ENCODE data around the gene GIMAP1. TPM values are rescaled to one million over a fixed set of nuclear protein-coding genes. Genes with fewer than 3 reads are reported as not detected.

Gene GIMAP1
- total RNA-seq, 2 donors from 2014 or later: 3.9 to 4.2 TPM

DNA sequence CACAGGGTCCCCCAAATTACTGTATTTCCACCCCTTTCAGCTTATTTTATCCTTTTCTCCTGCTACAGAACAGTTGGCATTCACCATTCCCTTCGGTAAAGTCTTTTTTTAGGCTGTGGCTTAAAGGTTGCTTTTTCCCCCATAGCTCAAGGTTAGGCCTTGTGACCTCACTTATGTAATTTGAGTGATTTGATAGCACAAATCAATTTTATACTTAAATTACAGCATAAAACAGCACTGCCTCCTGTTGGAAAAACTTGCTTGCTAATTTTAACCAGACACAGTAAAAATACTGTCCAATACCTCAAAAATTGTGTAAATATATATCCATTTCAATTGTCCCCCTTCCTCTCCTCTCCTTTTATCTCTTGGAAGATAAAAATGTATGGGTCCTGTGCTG is 7.1 kb downstream of the GIMAP1 start:
- WGBS: 87% methylated on average over 1 of the region's 1 CpG

DNA sequence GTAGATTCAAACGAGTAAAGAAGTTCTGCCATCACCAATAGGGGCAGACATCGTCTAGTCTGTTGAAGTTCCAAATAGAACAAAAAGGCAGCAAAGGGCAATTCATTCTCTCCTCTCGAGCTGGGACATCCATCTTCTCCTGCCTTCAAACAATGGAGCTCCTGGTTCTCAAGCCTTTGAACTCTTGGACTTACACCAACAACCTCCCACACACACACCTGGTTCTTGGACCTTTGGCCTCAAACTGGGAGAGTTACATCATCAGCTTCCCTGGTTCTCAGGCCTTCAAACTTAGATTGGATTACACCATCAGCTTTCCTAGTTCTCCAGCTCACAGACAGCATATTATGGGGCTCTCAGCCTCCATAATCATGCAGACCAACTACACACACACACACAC is 11.0 kb downstream of the GIMAP1 start:
- Histone ChIP-seq H3K36me3 (no peaks in the 10 kb centered on the region), H3K4me1 (replicated peaks) (no peaks in the 10 kb centered on the region), H3K4me3 (no peak overlapping the region), H3K27me3 (replicated peaks; ENCODE audit: insufficient read depth) (no peaks in the 10 kb centered on the region), H3K27ac (no peak overlapping the region), H3K9me3 (no peaks in the 10 kb centered on the region)
- DNase-seq (ENCODE audit: low spot score): no peak
- WGBS: 62% methylated on average over 3 of the region's 3 CpGs
- TF ChIP-seq POLR2AphosphoS5 (IDR thresholded peaks at IDR 0.05): no peak
- TF ChIP-seq, protein P1, sequence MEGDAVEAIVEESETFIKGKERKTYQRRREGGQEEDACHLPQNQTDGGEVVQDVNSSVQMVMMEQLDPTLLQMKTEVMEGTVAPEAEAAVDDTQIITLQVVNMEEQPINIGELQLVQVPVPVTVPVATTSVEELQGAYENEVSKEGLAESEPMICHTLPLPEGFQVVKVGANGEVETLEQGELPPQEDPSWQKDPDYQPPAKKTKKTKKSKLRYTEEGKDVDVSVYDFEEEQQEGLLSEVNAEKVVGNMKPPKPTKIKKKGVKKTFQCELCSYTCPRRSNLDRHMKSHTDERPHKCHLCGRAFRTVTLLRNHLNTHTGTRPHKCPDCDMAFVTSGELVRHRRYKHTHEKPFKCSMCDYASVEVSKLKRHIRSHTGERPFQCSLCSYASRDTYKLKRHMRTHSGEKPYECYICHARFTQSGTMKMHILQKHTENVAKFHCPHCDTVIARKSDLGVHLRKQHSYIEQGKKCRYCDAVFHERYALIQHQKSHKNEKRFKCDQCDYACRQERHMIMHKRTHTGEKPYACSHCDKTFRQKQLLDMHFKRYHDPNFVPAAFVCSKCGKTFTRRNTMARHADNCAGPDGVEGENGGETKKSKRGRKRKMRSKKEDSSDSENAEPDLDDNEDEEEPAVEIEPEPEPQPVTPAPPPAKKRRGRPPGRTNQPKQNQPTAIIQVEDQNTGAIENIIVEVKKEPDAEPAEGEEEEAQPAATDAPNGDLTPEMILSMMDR (IDR thresholded peaks at IDR 0.05): no peak
- TF ChIP-seq POLR2A (IDR thresholded peaks at IDR 0.05): no peak
- intact Hi-C loops (cut with DNase I): no loop called here

More for the DNA sequence above, 7.1 kb downstream of the GIMAP1 start:
- no peak overlapping the region for H3K4me3 ChIP-seq
- DNase-seq (ENCODE audit: low spot score): no peak
- intact Hi-C loops (cut with DNase I): no loop called here
- H3K27ac ChIP-seq: no peak overlapping the region
- H3K36me3 ChIP-seq: no peaks in the 10 kb centered on the region
- H3K4me1 ChIP-seq (replicated peaks): no peaks in the 10 kb centered on the region
- H3K27me3 ChIP-seq (replicated peaks; ENCODE audit: insufficient read depth): no peaks in the 10 kb centered on the region
- TF ChIP-seq POLR2A (IDR thresholded peaks at IDR 0.05) (no peak), POLR2AphosphoS5 (IDR thresholded peaks at IDR 0.05) (no peak)
- TF ChIP-seq, protein P1 (IDR thresholded peaks at IDR 0.05): no peak
- no peaks in the 10 kb centered on the region for H3K9me3 ChIP-seq

DNA sequence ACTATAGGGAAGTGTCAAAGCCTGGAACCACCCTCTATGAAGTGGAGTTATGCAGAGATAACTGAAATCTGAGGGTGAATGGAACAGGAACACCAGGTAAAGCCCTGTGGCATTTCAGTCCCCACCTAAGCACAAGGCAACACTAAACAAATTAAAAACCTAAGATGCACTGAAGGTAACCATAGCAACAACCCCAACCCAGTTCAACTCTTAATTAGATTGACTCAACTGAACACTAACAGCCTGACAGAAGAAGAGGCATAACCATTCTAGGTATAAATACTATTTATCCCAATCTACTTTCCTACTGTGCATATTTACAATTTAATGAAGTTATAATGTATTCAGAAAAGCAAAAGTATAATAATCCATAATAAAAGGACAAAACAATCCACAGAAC is 11.6 kb downstream of the GIMAP1 start:
- no peaks in the 10 kb centered on the region for H3K9me3 ChIP-seq
- intact Hi-C loops (cut with DNase I): no loop called here
- H3K4me1 ChIP-seq (replicated peaks): no peaks in the 10 kb centered on the region
- no peak overlapping the region for H3K4me3 ChIP-seq
- TF ChIP-seq POLR2A (IDR thresholded peaks at IDR 0.05) (no peak), POLR2AphosphoS5 (IDR thresholded peaks at IDR 0.05) (no peak)
- TF ChIP-seq, protein P1 (IDR thresholded peaks at IDR 0.05): no peak
- H3K27me3 ChIP-seq (replicated peaks; ENCODE audit: insufficient read depth): no peaks in the 10 kb centered on the region
- no peak overlapping the region for H3K27ac ChIP-seq
- DNase-seq (ENCODE audit: low spot score): no peak
- H3K36me3 ChIP-seq: no peaks in the 10 kb centered on the region

DNA sequence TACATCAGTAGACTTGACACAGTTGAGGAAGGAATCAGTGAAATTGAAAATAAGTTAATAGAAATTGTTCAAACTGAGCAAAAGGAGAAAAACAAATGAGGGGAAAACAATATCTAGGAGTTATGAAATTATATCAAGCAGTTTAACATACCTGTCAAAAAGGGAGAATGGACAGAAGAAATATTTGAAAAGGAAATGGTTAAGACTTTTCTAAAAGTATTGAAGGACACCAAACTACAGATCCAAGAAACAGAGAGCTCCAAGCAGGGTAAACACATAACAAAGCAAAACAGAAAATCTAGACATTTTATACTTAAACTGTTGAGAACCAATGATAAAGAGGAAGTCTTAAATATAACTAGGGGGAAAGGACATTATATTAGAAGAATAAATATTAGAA is 12.2 kb downstream of the GIMAP1 start:
- H3K4me3 ChIP-seq: no peak overlapping the region
- H3K27me3 ChIP-seq (replicated peaks; ENCODE audit: insufficient read depth): no peaks in the 10 kb centered on the region
- TF ChIP-seq POLR2A (IDR thresholded peaks at IDR 0.05) (no peak), POLR2AphosphoS5 (IDR thresholded peaks at IDR 0.05) (no peak)
- TF ChIP-seq, protein P1 (IDR thresholded peaks at IDR 0.05): no peak
- H3K4me1 ChIP-seq (replicated peaks): no peaks in the 10 kb centered on the region
- intact Hi-C loops (cut with DNase I): no loop called here
- no peak for DNase-seq (ENCODE audit: low spot score)
- H3K27ac ChIP-seq: no peak overlapping the region
- no peaks in the 10 kb centered on the region for H3K36me3 ChIP-seq
- H3K9me3 ChIP-seq: no peaks in the 10 kb centered on the region

DNA sequence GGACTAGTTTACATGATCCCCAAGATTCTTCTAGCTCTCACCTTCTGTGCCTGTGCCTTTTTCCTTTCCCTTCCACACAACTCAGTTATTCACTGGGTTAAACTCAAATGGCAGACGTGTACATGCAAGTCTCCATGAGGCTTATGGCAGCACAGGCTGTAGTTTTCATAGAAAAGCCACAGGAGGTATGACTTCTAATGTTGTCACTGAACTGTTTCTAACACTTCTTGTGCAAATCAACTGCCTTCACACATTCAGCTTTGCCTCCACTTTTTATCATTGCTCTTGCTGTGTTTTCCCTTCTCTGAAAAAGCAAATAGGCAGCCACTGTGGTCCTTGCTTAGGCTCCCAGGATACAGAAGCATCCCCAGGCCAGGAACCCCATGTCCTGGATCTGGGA is 15.5 kb downstream of the GIMAP1 start:
- WGBS: 37% methylated on average over 1 of the region's 1 CpG
- Histone ChIP-seq H3K9me3 (no peaks in the 10 kb centered on the region), H3K27ac (no peak overlapping the region), H3K4me1 (replicated peaks) (no peaks in the 10 kb centered on the region), H3K27me3 (replicated peaks; ENCODE audit: insufficient read depth) (no peaks in the 10 kb centered on the region), H3K36me3 (no peaks in the 10 kb centered on the region), H3K4me3 (no peak overlapping the region)
- TF ChIP-seq POLR2A (IDR thresholded peaks at IDR 0.05) (no peak), POLR2AphosphoS5 (IDR thresholded peaks at IDR 0.05) (no peak)
- TF ChIP-seq, protein P1 (IDR thresholded peaks at IDR 0.05): no peak
- intact Hi-C loops (cut with DNase I): no loop called here
- DNase-seq (ENCODE audit: low spot score): no peak

Data from prostate gland (tissue), 2 donors.